GM12892 (cell line): Measurements from ENCODE around the gene TTLL11.

ENCODE experiments used
- POLR2A ChIP-seq: IDR thresholded peaks from 2 replicates; pipeline ENCODE4 v1.6.1; 2011; ENCODE audit warnings: low read depth, low read length, control low read depth
- POLR2AphosphoS5 ChIP-seq: IDR thresholded peaks from 2 replicates; pipeline ENCODE4 v1.6.1; 2011; ENCODE audit warnings: low read depth, low read length, control low read depth

GRCh38 chr9:122090981-122091380, 2.1 kb downstream of the TTLL11 start:
- TF ChIP-seq POLR2AphosphoS5, result no peak
- no peak for TF ChIP-seq POLR2A
